RWPE2 (cell line): ENCODE measurements around the gene ENOX2.
A peak's percentile ranks its signal among the peaks of the same experiment; 100 is the strongest.

Experiments used
- ATAC-seq: fragments of 200-7000 bp; cut with Tn5 transposase; 3 replicates; pipeline ENCODE4 v1.9.1; 2021; ENCODE audit warnings: low read depth
- DNase-seq: peaks from one replicate; pipeline ENCODE4 v3.0.0-alpha.2; 2020; ENCODE audit warnings: low spot score
- H3K27ac ChIP-seq: fragments of 450-650 bp; 2 replicates; pipeline ENCODE4 v1.5.1; 2017; ENCODE audit warnings: mild to moderate bottlenecking; ENCODE audit not compliant: poor library complexity, severe bottlenecking
- H3K27me3 ChIP-seq: fragments of 250-450 bp; sonication (Bioruptor Pico); 2 replicates; pipeline ENCODE4 v1.5.1; 2021; ENCODE audit warnings: mild to moderate bottlenecking, moderate library complexity; ENCODE audit not compliant: insufficient read depth, poor library complexity, severe bottlenecking
- H3K36me3 ChIP-seq: fragments of 250-450 bp; sonication (Bioruptor Pico); 2 replicates; pipeline ENCODE4 v1.5.1; 2020; ENCODE audit warnings: low read depth, mild to moderate bottlenecking, moderate library complexity
- H3K4me1 ChIP-seq: fragments of 250-450 bp; sonication (Bioruptor Pico); 2 replicates; pipeline ENCODE4 v1.5.1; 2021; ENCODE audit warnings: mild to moderate bottlenecking, moderate library complexity; ENCODE audit not compliant: insufficient read depth, poor library complexity, severe bottlenecking
- H3K4me3 ChIP-seq: fragments of 250-450 bp; sonication (Bioruptor Pico); 2 replicates; pipeline ENCODE4 v1.5.1; 2021; ENCODE audit warnings: mild to moderate bottlenecking, moderate library complexity; ENCODE audit not compliant: severe bottlenecking
- H3K9me3 ChIP-seq: fragments of 250-450 bp; sonication (Bioruptor Pico); 2 replicates; pipeline ENCODE4 v1.5.1; 2021; ENCODE audit warnings: mild to moderate bottlenecking, moderate library complexity; ENCODE audit not compliant: severe bottlenecking
- CTCF ChIP-seq: fragments of 450-650 bp; IDR thresholded peaks from one replicate; pipeline ENCODE4 v1.5.1; 2017; ENCODE audit warnings: mild to moderate bottlenecking, moderate library complexity; ENCODE audit not compliant: poor library complexity, severe bottlenecking

Gene ENOX2

GRCh38 chrX:130771230-130771629, 131.8 kb downstream of the ENOX2 start:
- Histone ChIP-seq H3K9me3 (no peaks in the 10 kb centered on the region), H3K27ac (peak overlapping the region; percentile 68), H3K4me3 (no peak overlapping the region), H3K4me1 (peaks cover 11% of the 10 kb centered on the region), H3K36me3 (no peaks in the 10 kb centered on the region), H3K27me3 (no peaks in the 10 kb centered on the region)
- no peak for TF ChIP-seq CTCF
- DNase-seq (no peak), ATAC-seq (no peak)

GRCh38 chrX:130770615-130771014, 132.4 kb downstream of the ENOX2 start:
- TF ChIP-seq CTCF, result no peak
- peaks cover 11% of the 10 kb centered on the region for H3K4me1 ChIP-seq
- peak; percentile 95 for ATAC-seq
- no peak overlapping the region for H3K4me3 ChIP-seq
- peak overlapping the region; percentile 68 for H3K27ac ChIP-seq
- no peak for DNase-seq
- no peaks in the 10 kb centered on the region for H3K36me3 ChIP-seq
- H3K9me3 ChIP-seq, result no peaks in the 10 kb centered on the region
- no peaks in the 10 kb centered on the region for H3K27me3 ChIP-seq

GRCh38 chrX:130769835-130770234, 133.2 kb downstream of the ENOX2 start:
- Histone ChIP-seq H3K27ac (no peak overlapping the region), H3K4me1 (peaks cover 11% of the 10 kb centered on the region), H3K4me3 (no peak overlapping the region), H3K9me3 (no peaks in the 10 kb centered on the region), H3K27me3 (no peaks in the 10 kb centered on the region), H3K36me3 (no peaks in the 10 kb centered on the region)
- ATAC-seq (no peak), DNase-seq (no peak)
- TF ChIP-seq CTCF, result no peak

GRCh38 chrX:130758072-130758471, 144.9 kb downstream of the ENOX2 start:
- Histone ChIP-seq H3K36me3 (no peaks in the 10 kb centered on the region), H3K9me3 (no peaks in the 10 kb centered on the region), H3K4me3 (no peak overlapping the region), H3K27me3 (no peaks in the 10 kb centered on the region), H3K4me1 (no peaks in the 10 kb centered on the region), H3K27ac (no peak overlapping the region)
- ATAC-seq, result no peak
- no peak for DNase-seq
- TF ChIP-seq CTCF, result no peak

GRCh38 chrX:130756233-130756632, 146.8 kb downstream of the ENOX2 start:
- ATAC-seq (no peak), DNase-seq (no peak)
- Histone ChIP-seq H3K4me3 (no peak overlapping the region), H3K27ac (no peak overlapping the region), H3K9me3 (no peaks in the 10 kb centered on the region), H3K4me1 (no peaks in the 10 kb centered on the region), H3K27me3 (no peaks in the 10 kb centered on the region), H3K36me3 (no peaks in the 10 kb centered on the region)
- TF ChIP-seq CTCF, result no peak
